ENCODE results near the gene ZNF341.

Gene ZNF341

DNA sequence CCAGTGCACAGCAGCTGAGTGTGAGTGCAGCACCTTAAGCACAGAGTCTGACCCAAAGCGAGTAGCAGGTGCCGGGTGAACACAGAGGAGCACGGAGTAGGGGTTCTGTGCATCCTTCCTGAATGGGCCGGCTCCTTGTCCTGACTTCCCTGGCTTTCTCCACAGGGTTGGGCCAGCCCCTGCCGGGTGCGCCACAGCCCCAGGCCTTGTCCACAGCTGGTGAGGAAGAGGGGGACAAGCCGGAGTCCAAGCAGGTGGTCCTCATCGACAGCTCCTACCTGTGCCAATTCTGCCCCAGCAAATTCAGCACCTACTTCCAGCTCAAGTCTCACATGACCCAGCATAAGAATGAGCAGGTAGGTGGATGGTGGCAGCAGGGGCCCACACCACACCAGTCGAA, 34.9 kb downstream of the ZNF341 start:
- DNase-seq (ENCODE audit: extremely low read depth in 1 of 2, low read depth in 1 of 2): no peak

DNA sequence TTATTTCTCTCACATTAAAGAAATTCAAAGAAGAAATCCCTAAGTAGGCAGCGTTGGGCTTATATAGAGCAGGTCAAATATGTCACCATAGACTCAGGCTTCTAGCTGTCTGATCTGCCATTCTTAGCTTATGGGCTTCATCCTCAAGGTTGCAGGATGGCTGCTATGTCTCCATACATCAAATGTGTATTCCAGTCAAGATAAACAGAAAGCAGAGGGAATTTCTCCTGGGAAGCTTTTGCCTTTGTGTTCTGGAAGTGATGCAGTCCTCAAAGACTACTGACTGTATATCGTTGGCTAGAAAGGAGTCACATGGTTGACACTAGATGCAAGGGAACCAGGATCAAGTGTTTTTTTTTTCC, 36.0 kb downstream of the ZNF341 start:
- no peak for DNase-seq (ENCODE audit: extremely low read depth in 1 of 2, low read depth in 1 of 2)

GRCh38 chr20:33769043-33769442, 37.2 kb downstream of the ZNF341 start:
- no peak for DNase-seq (ENCODE audit: extremely low read depth in 1 of 2, low read depth in 1 of 2)

DNA sequence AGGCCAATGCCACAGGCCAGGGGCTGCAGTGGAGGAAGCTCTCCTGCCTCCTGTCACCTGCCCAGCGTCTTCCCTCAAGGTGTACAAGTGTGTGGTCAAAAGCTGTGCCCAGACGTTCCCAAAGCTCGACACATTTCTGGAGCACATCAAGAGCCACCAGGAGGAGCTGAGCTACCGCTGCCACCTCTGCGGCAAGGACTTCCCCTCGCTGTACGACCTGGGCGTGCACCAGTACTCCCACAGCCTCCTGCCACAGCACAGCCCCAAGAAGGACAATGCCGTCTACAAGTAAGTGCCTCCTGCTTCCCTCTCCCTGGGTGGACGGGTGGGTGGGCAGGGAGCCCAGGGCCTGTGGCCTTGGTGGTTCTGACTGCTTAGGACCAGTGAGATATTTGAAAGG, 38.2 kb downstream of the ZNF341 start:
- no peak for DNase-seq (ENCODE audit: extremely low read depth in 1 of 2, low read depth in 1 of 2)

DNA sequence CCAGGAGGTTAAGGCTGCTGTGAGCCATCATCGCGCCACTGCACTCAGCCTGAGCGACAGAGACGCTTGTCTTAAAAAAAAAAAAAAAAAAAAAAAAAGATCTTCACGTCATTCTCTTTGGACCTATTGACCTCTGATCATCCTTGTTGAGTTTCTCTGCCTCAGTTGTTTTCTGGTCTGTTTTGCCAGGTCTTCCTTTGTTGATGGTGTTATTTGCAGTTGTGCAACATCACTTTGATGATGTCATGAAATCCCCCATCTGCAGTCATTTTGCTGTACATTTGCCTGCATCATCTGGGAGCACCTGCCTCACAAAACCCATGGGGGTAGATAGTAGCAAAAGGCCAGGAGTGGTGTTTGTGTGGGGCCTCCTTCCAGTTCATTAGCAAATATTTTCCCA, 40.1 kb downstream of the ZNF341 start:
- DNase-seq (ENCODE audit: extremely low read depth in 1 of 2, low read depth in 1 of 2): no peak

DNA sequence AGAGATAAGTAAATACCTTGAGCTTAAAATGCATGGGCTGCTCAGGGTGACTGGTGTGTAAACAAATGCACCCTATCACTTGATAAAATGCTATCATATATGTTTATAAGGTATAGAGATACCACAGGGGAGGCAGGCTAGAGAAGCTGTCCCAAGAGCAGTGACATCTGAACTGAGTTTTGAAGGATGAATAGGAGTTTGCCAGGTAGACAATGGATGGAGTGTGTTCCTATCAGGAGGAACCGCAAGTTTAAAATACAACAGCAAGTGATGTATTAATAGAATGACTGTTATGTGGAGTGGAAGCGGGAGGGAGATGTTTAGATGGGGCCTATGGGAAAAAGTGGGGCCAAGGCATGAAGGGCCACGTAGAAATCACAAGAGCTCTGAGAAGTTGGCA, 40.6 kb downstream of the ZNF341 start:
- no peak for DNase-seq (ENCODE audit: extremely low read depth in 1 of 2, low read depth in 1 of 2)

DNA sequence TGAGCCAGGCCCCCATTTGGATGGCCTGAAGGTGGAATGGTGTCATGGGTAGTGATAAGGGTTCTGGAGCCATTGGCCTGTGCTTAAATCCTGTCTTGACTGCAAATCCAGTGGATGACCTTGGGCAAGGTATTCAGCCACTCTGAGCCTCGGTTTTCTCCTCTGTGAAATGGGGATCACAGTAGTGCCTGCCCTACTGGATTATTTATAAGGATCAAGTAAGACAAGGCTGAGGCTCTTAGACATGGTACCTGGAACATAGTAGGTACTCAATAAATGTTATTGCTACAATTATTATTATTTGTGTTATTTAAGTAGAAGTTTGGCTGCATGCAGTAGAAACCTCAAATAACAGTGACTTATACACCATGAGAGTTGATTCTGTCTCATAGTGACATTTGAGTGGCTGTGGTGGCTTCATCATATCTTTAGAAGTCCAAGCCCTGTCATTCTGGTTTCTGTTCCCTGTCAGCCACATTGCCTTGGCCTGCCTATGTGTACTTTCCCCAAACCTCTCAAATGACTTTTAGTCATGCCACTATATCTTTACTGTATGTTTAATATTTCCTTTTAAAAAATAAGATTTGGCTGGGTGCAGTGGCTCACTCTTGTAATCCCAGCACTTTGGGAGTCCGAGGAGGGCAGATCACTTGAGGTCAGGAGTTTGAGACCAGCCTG, 41.8 kb downstream of the ZNF341 start:
- no peak for DNase-seq (ENCODE audit: extremely low read depth in 1 of 2, low read depth in 1 of 2)

GRCh38 chr20:33777816-33778215, 46.0 kb downstream of the ZNF341 start:
- no peak for DNase-seq (ENCODE audit: extremely low read depth in 1 of 2, low read depth in 1 of 2)

GRCh38 chr20:33781133-33781532, 49.3 kb downstream of the ZNF341 start:
- no peak for DNase-seq (ENCODE audit: extremely low read depth in 1 of 2, low read depth in 1 of 2)

GRCh38 chr20:33781945-33782344, 50.1 kb downstream of the ZNF341 start:
- no peak for DNase-seq (ENCODE audit: extremely low read depth in 1 of 2, low read depth in 1 of 2)

- no peak for DNase-seq (ENCODE audit: extremely low read depth in 1 of 2, low read depth in 1 of 2)
These were observed 51.5 kb downstream of the ZNF341 start for GRCh38 chr20:33783256-33783655.

- DNase-seq (ENCODE audit: extremely low read depth in 1 of 2, low read depth in 1 of 2): no peak
These were observed 52.0 kb downstream of the ZNF341 start for GRCh38 chr20:33783818-33784217.

DNA sequence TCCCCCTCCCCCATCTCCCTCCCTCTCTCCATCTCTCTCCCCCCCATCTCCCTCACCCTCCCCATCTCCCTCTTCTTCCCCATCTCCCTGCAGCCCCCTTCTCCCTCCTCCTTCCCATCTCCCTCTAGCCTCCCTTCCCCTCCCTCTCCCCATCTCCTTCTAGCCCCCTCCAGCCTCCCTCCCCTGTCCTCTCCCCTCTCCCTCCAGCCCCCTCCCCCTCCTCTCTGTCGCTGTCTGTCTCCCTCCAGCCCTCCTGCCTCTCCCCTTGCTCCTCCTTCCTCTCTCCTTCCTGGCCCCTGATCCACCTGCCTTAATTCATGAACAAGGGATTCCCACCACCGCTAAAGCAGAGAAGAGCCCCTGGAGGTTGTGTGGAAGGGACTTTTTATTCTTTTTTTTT, 52.4 kb downstream of the ZNF341 start:
- no peak for DNase-seq (ENCODE audit: extremely low read depth in 1 of 2, low read depth in 1 of 2)

- DNase-seq (ENCODE audit: extremely low read depth in 1 of 2, low read depth in 1 of 2): no peak
These were observed 53.7 kb downstream of the ZNF341 start for GRCh38 chr20:33785503-33785902.

- no peak for DNase-seq (ENCODE audit: extremely low read depth in 1 of 2, low read depth in 1 of 2)
These were observed 55.6 kb downstream of the ZNF341 start for GRCh38 chr20:33787253-33787891.

DNA sequence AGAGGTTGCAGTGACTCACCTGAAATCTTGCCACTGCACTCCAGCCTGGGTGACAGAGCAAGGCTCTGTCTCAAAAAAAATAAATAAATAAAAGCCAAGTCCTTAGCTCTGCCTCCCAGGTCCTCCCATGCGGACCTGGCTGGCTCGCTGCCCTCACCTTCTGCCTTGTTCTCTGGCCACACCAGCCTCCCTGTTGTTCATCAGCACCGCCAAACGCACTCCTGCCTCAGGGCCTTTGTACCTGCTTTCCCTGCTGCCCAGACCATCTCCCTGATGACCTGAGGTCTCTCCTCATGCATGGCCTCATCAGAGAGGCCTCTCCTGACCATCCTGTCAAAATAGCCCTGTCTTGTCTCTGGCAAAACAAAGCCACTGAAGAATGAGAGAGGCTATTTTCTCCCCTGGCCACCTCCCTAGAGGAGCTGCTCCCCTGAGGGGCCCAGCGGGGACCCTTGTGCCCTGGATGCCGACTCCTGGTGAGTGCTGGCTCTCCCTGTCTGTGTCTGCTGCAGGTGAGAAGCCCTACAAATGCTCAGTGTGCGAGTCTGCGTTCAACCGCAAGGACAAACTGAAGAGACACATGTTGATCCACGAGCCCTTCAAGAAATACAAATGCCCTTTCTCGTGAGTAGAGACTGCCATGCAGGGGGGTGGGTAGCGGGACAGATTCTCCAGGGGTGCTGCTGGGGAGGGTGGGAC, 56.7 kb downstream of the ZNF341 start:
- DNase-seq (ENCODE audit: extremely low read depth in 1 of 2, low read depth in 1 of 2): no peak

GRCh38 chr20:33789109-33789857, 57.5 kb downstream of the ZNF341 start:
- DNase-seq (ENCODE audit: extremely low read depth in 1 of 2, low read depth in 1 of 2): no peak

DNA sequence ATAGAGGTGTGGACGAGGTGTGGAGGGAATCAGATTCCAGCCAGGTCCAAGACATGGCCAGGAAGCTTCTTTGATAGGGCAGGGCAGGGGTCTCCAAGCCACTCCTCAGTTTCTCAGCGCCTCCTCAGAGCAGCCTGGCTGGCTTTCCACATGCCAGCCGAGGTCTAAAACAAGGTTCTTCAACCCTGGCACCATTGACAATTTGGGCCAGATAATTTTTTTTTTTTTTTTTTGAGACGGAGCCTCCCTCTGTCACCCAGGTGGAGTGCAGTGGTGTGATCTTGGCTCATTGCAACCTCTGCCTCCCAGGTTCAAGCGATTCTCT, 58.0 kb downstream of the ZNF341 start:
- DNase-seq (ENCODE audit: extremely low read depth in 1 of 2, low read depth in 1 of 2): no peak

- no peak for DNase-seq (ENCODE audit: extremely low read depth in 1 of 2, low read depth in 1 of 2)
These were observed 58.8 kb downstream of the ZNF341 start for GRCh38 chr20:33790566-33790965.

DNA sequence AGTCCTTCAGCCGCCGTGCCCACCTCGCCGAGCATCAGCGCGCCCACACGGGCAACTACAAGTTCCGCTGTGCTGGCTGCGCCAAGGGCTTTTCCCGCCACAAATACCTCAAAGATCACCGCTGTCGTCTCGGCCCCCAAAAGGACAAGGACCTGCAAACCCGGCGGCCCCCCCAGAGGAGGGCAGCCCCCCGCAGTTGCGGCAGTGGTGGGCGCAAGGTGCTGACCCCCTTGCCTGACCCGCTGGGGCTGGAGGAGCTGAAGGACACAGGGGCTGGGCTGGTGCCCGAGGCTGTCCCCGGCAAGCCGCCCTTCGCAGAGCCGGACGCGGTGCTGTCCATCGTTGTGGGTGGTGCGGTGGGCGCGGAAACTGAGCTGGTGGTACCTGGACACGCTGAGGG, 59.2 kb downstream of the ZNF341 start:
- no peak for DNase-seq (ENCODE audit: extremely low read depth in 1 of 2, low read depth in 1 of 2)

DNA sequence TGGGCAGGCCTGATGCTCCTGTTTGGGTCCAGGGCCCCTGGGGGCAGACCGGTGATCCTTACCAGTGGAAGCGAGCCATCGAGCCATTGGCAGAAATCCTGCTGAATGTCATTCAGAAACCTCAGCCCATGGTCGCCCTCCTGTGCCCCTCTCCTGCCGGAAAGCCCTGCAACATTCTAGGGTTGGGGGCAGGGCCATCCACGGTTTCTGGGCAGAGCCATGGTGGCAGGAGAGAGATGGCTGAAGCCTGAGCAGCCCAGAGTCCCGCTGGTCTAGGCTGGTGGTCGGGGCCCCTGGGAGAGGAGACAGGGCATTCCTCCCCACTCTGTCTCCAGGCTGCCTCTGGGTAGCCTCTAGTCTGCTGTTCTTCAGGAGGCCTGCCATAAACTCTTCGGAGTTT, 59.7 kb downstream of the ZNF341 start:
- no peak for DNase-seq (ENCODE audit: extremely low read depth in 1 of 2, low read depth in 1 of 2)

Measured in activated CD8-positive, alpha-beta memory T cell treated with anti-CD3 and anti-CD28 coated beads for 1 hour (primary cell).